Esophagus muscularis mucosa (tissue), 3 donors: ENCODE results near the gene TMED8.

ENCODE experiments used
- CTCF ChIP-seq, 3 experiments: fragments of 200-600 bp in 2 of 3; fragments of 450-650 bp in 1 of 3; sonication (generic) in 2 of 3; IDR thresholded peaks; one replicate each; pipeline ENCODE4 v1.5.1; 2017 to 2019; ENCODE audit warnings: antibody characterized with exemption in 3 of 3, mild to moderate bottlenecking in 2 of 3, moderate library complexity in 1 of 3
- POLR2A ChIP-seq: fragments of 450-650 bp; IDR thresholded peaks from one replicate; pipeline ENCODE4 v1.6.1; 2017; ENCODE audit warnings: antibody characterized with exemption, moderate library complexity, mild to moderate bottlenecking, low read depth

- TF ChIP-seq CTCF (IDR thresholded peaks at IDR 0.05) (no peak), POLR2A (no peak)
Measured at GRCh38 chr14:77290705-77291104, 86.2 kb downstream of the TMED8 start.
